Jurkat, Clone E6-1 (cell line): ENCODE results near the gene PALD1.

Experiments used
- DNase-seq: peaks from one replicate; pipeline ENCODE4 v3.0.0-alpha.2; 2011; ENCODE audit warnings: low read depth, low spot score
- H3K4me3 ChIP-seq: 2 replicates; pipeline ENCODE4 v1.5.1; 2011; ENCODE audit warnings: mild to moderate bottlenecking, low read length, control low read depth, moderate library complexity

PALD1 gene

DNA sequence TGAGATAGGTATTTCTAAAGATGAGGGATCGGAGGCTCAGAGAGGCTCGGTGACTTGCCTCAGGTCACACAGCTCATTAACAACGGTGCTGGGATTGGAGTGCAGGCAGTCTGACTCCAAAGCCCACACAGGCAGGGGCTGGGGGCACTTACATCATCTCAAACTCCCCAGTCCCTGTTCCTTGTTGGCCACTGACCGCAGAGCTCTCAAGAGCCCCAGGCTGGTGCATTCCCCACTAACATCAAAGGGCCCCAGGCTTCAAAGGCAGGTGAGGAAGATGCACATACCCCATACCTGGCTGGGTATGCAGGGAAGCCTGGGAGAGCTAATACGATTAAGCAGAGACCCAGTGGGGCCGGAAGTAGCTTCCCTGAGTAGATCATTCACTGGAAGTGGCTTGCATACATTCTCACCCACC, 23.3 kb upstream of the PALD1 start:
- DNase-seq: no peak
- H3K4me3 ChIP-seq: no peak overlapping the region

DNA sequence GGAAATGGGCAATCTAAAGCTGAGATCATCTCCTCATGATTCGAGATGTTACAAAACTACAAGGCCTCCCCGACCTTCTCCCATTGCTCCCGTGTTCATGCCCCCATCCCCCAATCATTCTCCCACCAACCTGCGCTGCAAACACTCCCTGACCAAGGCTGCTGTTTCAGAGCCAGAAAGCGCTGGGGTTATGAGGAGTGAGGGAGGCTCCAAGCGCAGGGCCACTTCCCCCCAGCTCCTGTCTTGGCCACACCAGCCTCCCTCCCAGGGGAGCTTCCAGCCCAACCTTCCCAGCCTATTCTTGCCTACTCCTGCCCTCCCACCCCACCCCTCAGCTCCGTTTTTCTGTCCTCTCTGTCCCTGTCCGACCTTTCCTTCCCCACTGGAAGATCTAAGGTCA, 22.4 kb upstream of the PALD1 start:
- no peak for DNase-seq
- H3K4me3 ChIP-seq: no peak overlapping the region

GRCh38 chr10:70457759-70458305, 20.7 kb upstream of the PALD1 start:
- DNase-seq: no peak
- no peak overlapping the region for H3K4me3 ChIP-seq

DNA sequence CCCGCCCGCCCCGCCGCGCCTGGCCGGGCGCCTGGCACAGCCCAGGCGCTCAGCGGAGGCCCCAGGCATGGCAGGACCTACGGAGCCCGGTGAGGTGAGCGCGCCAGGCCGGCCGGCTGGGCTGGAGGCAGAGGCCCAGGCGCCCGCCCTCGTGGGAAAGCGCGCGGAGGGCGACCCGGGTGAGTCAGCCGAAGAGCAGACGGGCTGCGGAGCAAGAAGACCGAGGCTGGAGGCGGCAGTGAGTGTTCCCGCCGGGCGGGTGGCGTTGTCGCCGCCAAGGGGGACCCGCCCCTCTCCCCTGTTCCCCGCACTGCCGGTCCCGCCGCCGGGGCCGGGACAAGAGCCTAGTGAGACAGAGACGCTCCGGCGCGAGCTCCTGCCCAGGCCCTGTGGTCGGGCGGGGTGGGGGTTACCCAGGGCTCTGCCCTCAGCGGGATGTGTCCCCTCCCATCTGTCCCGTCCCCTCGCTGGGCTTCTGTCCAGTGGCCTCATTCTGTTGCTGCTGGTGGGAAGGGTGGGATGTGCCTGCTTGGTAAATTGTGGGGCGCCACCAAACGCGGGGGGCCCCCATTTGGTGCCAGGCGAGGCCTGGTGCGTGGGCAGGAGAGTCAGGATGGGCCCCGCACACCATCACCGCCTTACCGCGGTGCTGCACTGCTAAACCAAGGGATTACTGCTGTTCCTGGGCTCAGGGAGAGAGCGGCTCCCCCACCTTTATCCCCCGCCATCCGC, 20.1 kb upstream of the PALD1 start:
- no peak overlapping the region for H3K4me3 ChIP-seq
- no peak for DNase-seq

DNA sequence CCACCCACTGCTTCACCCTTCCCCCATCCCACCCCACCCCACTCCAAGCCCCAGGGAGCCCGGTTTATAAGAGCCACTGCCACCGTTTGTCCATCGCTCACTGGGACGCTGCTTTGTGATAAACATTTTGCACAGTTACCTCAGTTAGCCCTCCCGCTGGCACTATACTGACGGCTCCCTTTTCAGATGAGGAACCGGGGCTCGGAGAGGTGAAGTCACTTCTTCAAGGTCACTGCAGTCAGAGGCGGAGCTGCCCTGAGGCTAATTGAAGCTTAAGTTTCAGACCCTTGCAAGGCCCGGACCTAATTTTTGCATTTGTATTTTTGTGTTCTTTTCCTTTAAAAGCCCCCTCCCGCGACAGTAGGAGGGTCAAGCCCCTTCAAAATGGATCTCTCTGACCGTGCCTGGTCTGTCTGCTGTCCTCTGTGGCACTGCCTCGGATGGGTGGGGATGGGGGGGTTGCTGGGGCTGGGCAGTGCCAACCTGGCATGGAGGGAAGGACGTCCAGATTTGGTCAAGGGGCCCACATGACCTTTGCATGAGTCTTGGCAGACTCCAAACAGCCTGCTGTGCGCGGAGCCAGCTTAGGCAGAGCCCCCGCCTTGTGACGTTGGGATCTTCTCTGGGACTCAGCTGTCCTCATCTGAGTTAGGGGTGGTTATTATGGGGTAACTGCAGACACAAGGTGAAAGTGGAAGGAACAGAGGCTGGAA, 19.4 kb upstream of the PALD1 start:
- DNase-seq: no peak
- no peak overlapping the region for H3K4me3 ChIP-seq

- DNase-seq: no peak
- H3K4me3 ChIP-seq: no peak overlapping the region
Observed at GRCh38 chr10:70459774-70460490, 18.6 kb upstream of the PALD1 start.

GRCh38 chr10:70461397-70462348, 16.9 kb upstream of the PALD1 start:
- no peak for DNase-seq
- no peak overlapping the region for H3K4me3 ChIP-seq

DNA sequence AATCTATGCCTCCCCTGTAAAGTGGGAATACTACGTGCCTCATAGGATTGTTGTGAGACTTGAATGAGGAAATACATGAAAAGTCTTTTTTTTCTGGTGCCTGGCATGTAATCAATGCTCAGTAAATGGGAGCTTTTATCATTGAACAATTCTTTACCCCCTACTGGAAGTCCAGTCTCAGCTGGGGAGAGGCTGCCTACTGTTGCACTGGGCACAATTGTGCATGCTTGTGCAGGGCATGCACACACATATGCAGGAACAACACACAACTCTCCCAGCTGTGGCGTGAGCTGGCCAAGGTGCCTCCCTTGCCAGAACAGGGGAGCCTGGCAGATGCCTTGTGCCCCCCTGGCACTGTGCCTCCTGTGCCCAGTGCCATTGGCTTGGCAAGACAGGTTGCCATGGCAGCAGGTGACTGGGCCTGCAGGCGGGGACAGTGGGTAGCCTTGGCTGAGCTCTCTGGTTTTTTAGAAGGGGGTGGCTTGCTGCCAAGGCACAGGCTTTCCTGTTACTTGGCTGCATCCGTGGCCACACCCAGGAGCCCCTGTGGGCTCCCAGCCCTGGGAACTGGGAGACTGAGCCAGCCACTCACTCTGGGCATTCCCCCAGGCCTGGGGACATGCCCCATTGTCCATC, 16.1 kb upstream of the PALD1 start:
- H3K4me3 ChIP-seq: no peak overlapping the region
- DNase-seq: no peak

- H3K4me3 ChIP-seq: no peak overlapping the region
- no peak for DNase-seq
Observed at GRCh38 chr10:70465278-70465677, 13.3 kb upstream of the PALD1 start.

DNA sequence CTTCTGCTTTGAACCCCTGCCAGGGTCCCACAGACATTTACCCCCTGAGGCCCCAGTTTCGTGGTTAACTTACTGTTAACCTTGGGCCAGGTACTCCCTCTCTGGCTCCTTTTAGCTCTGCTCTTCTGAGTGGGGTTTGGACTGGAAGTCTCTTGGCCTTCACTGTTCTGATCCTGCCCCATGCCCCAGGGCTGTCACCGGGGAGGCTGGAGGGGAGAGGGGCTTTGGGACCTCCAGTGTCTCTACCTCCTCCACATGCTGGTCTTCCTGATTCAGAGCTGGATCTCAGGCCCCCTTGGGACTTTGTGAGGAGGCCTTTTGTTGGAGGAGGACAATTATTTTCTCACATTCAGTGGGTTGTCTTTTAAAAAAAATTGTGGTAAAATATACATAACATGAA, 12.7 kb upstream of the PALD1 start:
- DNase-seq: no peak
- H3K4me3 ChIP-seq: no peak overlapping the region

DNA sequence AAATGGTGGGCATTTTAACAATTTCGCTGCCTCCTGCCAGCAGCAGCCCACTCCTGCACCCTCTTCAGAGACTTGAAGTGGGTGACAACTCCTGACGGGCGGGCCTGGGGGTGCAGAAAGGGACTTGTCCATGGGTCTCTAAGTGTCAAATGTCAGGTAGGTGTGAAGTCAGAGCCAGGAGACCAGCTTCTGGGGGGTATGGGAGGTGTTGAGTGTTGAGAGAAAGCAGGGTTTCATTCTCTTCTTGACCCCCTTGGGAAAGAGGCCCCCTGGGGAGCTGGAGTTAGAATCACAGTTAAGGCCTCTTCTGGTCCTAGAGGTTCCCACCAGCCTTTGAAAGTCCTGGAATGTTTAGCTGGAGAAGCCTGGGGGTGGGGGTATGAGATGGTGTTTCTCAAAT, 11.6 kb upstream of the PALD1 start:
- no peak overlapping the region for H3K4me3 ChIP-seq
- no peak for DNase-seq

DNA sequence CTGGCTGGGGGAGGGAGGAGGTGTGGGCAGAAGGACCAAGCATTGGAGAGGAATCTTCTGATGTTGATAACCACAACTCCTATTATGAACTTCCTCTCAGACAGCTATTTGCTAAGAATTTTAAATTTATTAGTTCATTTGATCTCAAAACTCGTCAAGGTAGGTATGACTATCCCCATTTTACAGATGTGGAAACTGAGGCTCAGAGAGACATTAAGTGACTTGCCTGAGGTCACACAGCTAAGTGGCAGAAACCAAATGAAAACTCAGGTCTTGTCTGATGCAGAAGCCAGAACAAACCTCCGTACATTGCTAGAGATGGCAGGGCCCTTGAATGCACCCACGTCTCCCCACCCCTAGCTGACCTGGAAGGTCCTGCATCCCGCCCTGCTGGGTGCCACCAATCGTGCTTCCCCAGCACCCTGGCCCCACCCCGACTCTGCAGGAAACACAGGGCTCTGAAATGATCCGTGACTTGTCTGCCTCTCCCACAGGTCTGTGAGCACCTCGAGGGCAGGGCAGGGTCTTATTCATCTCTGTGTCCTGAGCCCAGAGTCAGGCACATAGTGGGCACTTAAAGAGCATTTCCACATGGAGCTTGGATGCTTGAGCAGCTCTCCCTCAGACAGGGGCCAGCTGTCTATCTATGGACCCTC, 5.6 kb upstream of the PALD1 start:
- no peak overlapping the region for H3K4me3 ChIP-seq
- DNase-seq: no peak

- no peak for DNase-seq
- H3K4me3 ChIP-seq: no peak overlapping the region
Observed at GRCh38 chr10:70474780-70475179, 3.8 kb upstream of the PALD1 start.

GRCh38 chr10:70475661-70476060, 2.9 kb upstream of the PALD1 start:
- no peak for DNase-seq
- H3K4me3 ChIP-seq: no peak overlapping the region

- no peak for DNase-seq
Observed at GRCh38 chr10:70476249-70477035, 2.1 kb upstream of the PALD1 start.

DNA sequence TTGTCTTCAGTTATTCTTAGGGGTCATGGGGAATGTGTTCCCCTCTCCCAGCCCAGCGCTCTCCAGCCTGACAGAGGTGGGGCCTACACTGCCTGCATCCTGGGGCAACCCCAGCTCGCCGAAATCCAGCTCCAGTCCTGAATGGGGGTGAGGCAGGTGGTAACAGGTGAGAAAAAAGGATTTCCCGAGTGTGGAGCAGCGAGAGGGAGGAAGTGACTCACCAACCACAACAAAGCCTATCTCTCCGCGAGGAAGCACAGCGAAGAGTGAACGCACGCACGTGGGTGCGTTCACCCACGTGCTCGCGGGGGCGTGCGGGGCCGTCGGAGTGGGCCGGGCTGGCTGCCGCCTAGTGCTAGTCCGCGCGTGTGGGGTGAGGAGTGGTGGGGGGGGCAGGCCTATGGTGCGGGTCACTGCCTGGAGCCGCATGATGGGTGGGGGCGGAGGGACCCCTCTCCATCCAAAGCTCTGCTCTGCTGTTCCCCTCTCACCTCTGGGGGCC, 855 bp upstream of the PALD1 start:
- H3K4me3 ChIP-seq: peak overlapping the region; percentile 65
- peak; percentile 93 for DNase-seq

More at GRCh38 chr10:70476249-70477035, 2.1 kb upstream of the PALD1 start:
- H3K4me3 ChIP-seq: no peak overlapping the region

GRCh38 chr10:70479165-70479581, 606 bp downstream of the PALD1 start:
- DNase-seq: no peak
- H3K4me3 ChIP-seq: peak overlapping the region; percentile 65
